HUDEP-2 (cell line): ENCODE results near the gene ZNF578.
"Not testable (repeated sequence)": the region's sequence is repeated elsewhere in the genome, so short reads cannot be mapped to it uniquely, and the experiment has no call there.

Experiments
- DNase-seq, 76 experiments: peaks; one replicate each; lab custom pipeline; 2025; ENCODE audit not compliant: unreplicated experiment in 76 of 76; lab: John Stamatoyannopoulos, UW

Gene ZNF578

DNA sequence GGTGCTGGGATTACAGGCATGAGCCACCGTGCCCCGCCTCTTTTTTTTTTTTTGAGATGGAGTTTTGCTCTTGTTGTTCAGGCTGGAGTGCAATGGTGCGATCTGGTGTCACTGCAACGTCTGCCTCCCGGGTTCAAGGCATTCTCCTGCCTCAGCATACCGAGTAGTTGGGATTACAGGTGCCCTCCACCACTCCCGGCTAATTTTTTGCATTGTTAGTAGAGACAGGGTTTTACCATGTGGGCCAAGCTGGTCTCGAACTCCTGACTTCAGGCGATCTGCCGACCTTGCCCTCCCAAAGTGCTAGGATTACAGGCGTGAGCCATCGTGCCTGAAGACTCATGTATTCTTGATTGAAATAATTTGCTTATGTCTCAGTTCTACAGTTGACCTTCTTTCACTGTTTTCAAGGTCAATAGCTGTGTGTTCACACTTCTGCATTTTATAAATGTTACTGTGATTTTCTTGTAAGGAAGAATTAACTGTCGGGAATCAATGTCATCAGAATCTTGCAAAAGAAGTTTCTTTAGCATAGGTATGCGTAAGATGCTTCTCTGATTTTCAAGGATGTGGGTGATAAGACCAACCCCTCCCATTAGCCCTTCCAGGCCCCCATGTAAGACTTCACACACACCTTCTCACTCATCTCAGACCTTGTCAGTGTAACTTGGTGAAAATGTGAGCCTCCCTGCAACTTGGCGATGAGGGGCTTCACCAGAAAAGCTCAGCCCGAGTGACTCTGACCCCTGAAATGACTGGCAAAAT, 104.1 kb downstream of the ZNF578 start:
- DNase-seq, result no peak

DNA sequence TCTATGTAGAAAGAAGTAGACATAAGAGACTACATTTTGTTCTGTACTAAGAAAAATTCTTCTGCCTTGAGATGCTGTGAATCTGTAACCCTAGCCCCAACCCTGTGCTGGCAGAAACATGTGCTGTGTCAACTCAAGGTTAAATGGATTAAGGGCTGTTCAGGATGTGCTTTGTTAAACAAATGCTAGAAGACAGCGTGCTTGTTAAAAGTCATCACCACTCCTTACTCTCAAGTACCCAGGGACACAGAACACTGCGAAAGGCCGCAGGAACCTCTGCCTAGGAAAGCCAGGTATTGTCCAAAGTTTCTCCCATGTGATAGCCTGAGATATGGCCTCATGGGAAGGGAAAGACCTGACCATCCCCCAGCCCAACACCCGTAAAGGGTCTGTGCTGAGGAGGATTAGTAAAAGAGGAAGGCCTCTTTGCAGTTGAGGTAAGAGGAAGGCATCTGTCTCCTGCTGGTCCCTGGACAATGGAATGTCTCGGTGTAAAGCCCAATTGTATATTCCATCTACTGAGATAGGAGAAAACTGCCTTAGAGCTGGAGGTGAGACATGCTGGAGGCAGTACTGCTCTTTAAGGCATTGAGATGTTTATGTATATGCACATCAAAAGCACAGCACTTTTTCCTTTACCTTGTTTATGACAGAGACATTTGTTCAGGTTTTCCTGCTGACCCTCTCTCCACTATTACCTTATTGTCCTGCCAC, 105.5 kb downstream of the ZNF578 start:
- DNase-seq, result not testable (repeated sequence)

DNA sequence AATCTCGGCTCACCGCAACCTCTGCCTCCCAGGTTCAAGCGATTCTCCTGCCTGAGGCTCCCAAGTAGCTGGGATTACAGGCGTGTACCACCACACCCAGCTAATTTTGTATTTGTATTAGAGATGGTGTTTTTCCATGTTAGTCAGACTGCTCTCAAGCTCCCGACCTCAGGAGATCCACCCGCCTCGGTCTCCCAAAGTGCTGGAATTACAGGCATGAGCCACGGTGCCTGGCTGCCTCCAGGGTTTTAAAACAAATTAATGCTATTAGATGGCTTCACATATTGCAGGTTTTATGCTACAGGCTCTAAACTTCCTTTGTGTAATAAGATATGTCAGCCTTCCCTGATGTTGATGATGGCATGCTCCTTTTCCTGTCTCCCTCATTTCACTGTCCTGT, 108.3 kb downstream of the ZNF578 start:
- not testable (repeated sequence) for DNase-seq
